Measurements from ENCODE around the gene WFDC12.

GRCh38 chr20:45118028-45118427 is 6.2 kb downstream of the WFDC12 start:
- TF ChIP-seq TARDBP (IDR thresholded peaks at IDR 0.05) (no peak), CTBP1 (IDR thresholded peaks at IDR 0.05; ENCODE audit: borderline replicate concordance) (no peak), FOXA1 (IDR thresholded peaks at IDR 0.05) (no peak), BHLHE40 (IDR thresholded peaks at IDR 0.05; ENCODE audit: borderline replicate concordance) (no peak), ARNT (IDR thresholded peaks at IDR 0.05) (no peak), HDGF (IDR thresholded peaks at IDR 0.05; ENCODE audit: borderline replicate concordance) (no peak), FOXM1 (IDR thresholded peaks at IDR 0.05; ENCODE audit: borderline replicate concordance) (no peak), SP1 (IDR thresholded peaks at IDR 0.05) (no peak), ZNF384 (IDR thresholded peaks at IDR 0.05) (no peak)
- TF ChIP-seq, protein P1, sequence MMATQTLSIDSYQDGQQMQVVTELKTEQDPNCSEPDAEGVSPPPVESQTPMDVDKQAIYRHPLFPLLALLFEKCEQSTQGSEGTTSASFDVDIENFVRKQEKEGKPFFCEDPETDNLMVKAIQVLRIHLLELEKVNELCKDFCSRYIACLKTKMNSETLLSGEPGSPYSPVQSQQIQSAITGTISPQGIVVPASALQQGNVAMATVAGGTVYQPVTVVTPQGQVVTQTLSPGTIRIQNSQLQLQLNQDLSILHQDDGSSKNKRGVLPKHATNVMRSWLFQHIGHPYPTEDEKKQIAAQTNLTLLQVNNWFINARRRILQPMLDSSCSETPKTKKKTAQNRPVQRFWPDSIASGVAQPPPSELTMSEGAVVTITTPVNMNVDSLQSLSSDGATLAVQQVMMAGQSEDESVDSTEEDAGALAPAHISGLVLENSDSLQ (IDR thresholded peaks at IDR 0.05) = no peak

Measured in HEK293T (cell line).